ENCODE measurements around the gene CPED1. TPM values are rescaled to one million over a fixed set of nuclear protein-coding genes. Genes with fewer than 3 reads are reported as not detected.

Gene CPED1
- total and polyA plus RNA-seq, 10 of the 15 experiments (the other 5 are each of a cell fraction or from before 2014, with no cell fraction given) = 0.01 to 0.77 (median 0.10) TPM; not detected in 1

GRCh38 chr7:121235201-121235600 is 246.7 kb downstream of the CPED1 start (continued):
- TF ChIP-seq ASH2L (IDR thresholded peaks at IDR 0.05; ENCODE audit: borderline replicate concordance, low read depth) = no peak
- TF ChIP-seq SREBF1 (IDR thresholded peaks at IDR 0.05; ENCODE audit: low read length) = no peak

GRCh38 chr7:121237601-121238000 is 249.1 kb downstream of the CPED1 start:
- no TSS peak for BruUV-seq (replicated peaks)
- 51% methylated on average over 3 of the region's 3 CpGs for WGBS (ENCODE audit: insufficient coverage, insufficient replicate concordance, low lambda C conversion rate, missing lambda C conversion rate)
- H3K79me2 ChIP-seq (ENCODE audit: control insufficient read depth, insufficient read depth, low read length) = no peaks in the 10 kb centered on the region

More at GRCh38 chr7:121237601-121238000, 249.1 kb downstream of the CPED1 start:
- in situ Hi-C loops (cut with MboI) = no loop called here
- no peak for TF ChIP-seq GABPA (IDR thresholded peaks at IDR 0.05; ENCODE audit: low read depth)
- TF ChIP-seq NFIC (IDR thresholded peaks at IDR 0.05; ENCODE audit: low read depth, low read length) = no peak
- no peak for TF ChIP-seq STAT1 (conservative IDR thresholded peaks at IDR 0.05)
- TF ChIP-seq NKRF (conservative IDR thresholded peaks at IDR 0.05) = no peak
- ChIA-PET SMC1A (ENCODE audit: uncharacterized antibody, unreplicated experiment) (no interaction called here), RAD21 (ENCODE audit: unreplicated experiment) (no interaction called here), CTCF (no interaction called here), POLR2A (no interaction called here)
- Histone ChIP-seq H3K4me2 (ENCODE audit: control insufficient read depth, insufficient read depth) (no peak overlapping the region), H3K27ac (ENCODE audit: control insufficient read depth, insufficient read depth) (no peak overlapping the region), H3K27me3 (replicated peaks in 1 of 2; ENCODE audit: control insufficient read depth in 2 of 2, insufficient read depth in 2 of 2, low read length in 1 of 2) (no peaks in the 10 kb centered on the region), H4K20me1 (ENCODE audit: control insufficient read depth, insufficient read depth) (no peaks in the 10 kb centered on the region), H2AFZ (ENCODE audit: control insufficient read depth, low read depth, low read length) (no peak overlapping the region), H3K9me3 (replicated peaks; ENCODE audit: control insufficient read depth, insufficient read depth, low read length) (no peaks in the 10 kb centered on the region), H3K9ac (ENCODE audit: control insufficient read depth, insufficient read depth, low read length) (no peak overlapping the region), H3K4me1 (ENCODE audit: control insufficient read depth, insufficient read depth, low read length) (no peaks in the 10 kb centered on the region), H3K36me3 (ENCODE audit: control insufficient read depth in 2 of 2, insufficient read depth in 2 of 2, low read length in 1 of 2) (no peaks in the 10 kb centered on the region), H3K4me3 (no peak overlapping the region)
- ATAC-seq = no peak
- intact Hi-C loops (cut with micrococcal nuclease; ENCODE audit: unreplicated experiment) = no loop called here
- DNase-seq (ENCODE audit: low read depth, low spot score) = no peak
- no peak for FAIRE-seq
